Measurements from ENCODE around the gene GRID2. TPM values are rescaled to one million over a fixed set of nuclear protein-coding genes. Genes with fewer than 3 reads are reported as not detected.

The GRID2 gene
- total and polyA plus RNA-seq, 2 of the 4 experiments (the other 2 are of a cell fraction): under 0.01 TPM; not detected in 1

DNA sequence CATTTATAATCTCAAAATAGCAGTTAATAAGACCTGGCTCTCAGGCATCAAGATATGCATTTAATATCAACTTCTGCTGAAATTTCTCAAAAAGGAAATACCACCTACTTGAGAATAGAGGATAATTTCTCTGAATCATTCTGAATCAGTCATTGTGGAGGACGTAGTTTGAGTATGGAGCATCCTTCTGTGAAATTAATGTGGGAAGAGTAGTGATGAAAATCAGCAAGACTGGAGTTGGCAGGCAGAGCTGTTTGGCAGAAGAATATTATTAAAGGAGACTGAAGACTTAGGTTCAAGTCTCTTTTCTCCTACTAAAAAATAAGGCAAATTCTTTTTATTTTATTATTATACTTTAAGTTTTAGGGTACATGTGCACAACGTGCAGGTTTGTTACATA, 1199.2 kb downstream of the GRID2 start:
- no peaks in the 10 kb centered on the region for H3K9me3 ChIP-seq (ENCODE audit: control insufficient read depth, insufficient read depth, low read length)
- no peaks in the 10 kb centered on the region for H3K36me3 ChIP-seq (ENCODE audit: control insufficient read depth, insufficient read depth, low read length)
- no peak overlapping the region for H4K8ac ChIP-seq (ENCODE audit: low read depth in 2 of 2, low read length in 2 of 2)
- TF ChIP-seq BHLHE40 (IDR thresholded peaks at IDR 0.05; ENCODE audit: low read depth, low read length) (no peak), NFE2L2 (IDR thresholded peaks at IDR 0.05; ENCODE audit: low read depth, low read length) (no peak), MAFK (IDR thresholded peaks at IDR 0.05; ENCODE audit: low read depth, low read length) (no peak), MXI1 (IDR thresholded peaks at IDR 0.05; ENCODE audit: borderline replicate concordance, low read depth, low read length) (no peak), CEBPB (IDR thresholded peaks at IDR 0.05; ENCODE audit: low read depth, low read length) (no peak), CHD1 (IDR thresholded peaks at IDR 0.05; ENCODE audit: low read depth, low read length) (no peak), SMC3 (IDR thresholded peaks at IDR 0.05; ENCODE audit: low read depth, low read length) (no peak), RAD21 (IDR thresholded peaks at IDR 0.05; ENCODE audit: low read length) (no peak), ELK1 (IDR thresholded peaks at IDR 0.05; ENCODE audit: borderline replicate concordance, low read depth, low read length) (no peak), USF2 (IDR thresholded peaks at IDR 0.05; ENCODE audit: low read depth, low read length) (no peak)
- TF ChIP-seq, protein P1, sequence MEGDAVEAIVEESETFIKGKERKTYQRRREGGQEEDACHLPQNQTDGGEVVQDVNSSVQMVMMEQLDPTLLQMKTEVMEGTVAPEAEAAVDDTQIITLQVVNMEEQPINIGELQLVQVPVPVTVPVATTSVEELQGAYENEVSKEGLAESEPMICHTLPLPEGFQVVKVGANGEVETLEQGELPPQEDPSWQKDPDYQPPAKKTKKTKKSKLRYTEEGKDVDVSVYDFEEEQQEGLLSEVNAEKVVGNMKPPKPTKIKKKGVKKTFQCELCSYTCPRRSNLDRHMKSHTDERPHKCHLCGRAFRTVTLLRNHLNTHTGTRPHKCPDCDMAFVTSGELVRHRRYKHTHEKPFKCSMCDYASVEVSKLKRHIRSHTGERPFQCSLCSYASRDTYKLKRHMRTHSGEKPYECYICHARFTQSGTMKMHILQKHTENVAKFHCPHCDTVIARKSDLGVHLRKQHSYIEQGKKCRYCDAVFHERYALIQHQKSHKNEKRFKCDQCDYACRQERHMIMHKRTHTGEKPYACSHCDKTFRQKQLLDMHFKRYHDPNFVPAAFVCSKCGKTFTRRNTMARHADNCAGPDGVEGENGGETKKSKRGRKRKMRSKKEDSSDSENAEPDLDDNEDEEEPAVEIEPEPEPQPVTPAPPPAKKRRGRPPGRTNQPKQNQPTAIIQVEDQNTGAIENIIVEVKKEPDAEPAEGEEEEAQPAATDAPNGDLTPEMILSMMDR (conservative IDR thresholded peaks at IDR 0.05; ENCODE audit: low read depth, low read length): no peak
- no peaks in the 10 kb centered on the region for H3K4me1 ChIP-seq (ENCODE audit: control insufficient read depth, insufficient read depth, low read length)
- no peak overlapping the region for H3K9ac ChIP-seq (ENCODE audit: low read depth, low read length)
- H3K14ac ChIP-seq (replicated peaks; ENCODE audit: low read depth, low read length): no peak overlapping the region
- H3K56ac ChIP-seq (ENCODE audit: extremely low read depth, insufficient read depth, low read length): no peak overlapping the region
- H3K9me1 ChIP-seq (ENCODE audit: insufficient read depth, low read length): no peaks in the 10 kb centered on the region
- no peaks in the 10 kb centered on the region for H3K27me3 ChIP-seq (ENCODE audit: control insufficient read depth, insufficient read depth, low read length)
- no peak overlapping the region for H2BK15ac ChIP-seq (ENCODE audit: low read depth, low read length)
- H2BK120ac ChIP-seq (ENCODE audit: low read depth, low read length): no peak overlapping the region
- H3K27ac ChIP-seq (ENCODE audit: insufficient read depth, low read length): no peak overlapping the region
- no peaks in the 10 kb centered on the region for H4K20me1 ChIP-seq (ENCODE audit: insufficient read depth, low read length)
- no peak overlapping the region for H2AFZ ChIP-seq (replicated peaks; ENCODE audit: low read length, poor library complexity)
- H4K5ac ChIP-seq (ENCODE audit: low read depth, low read length): no peak overlapping the region
- H3K4me2 ChIP-seq (ENCODE audit: low read depth, low read length): no peak overlapping the region
- DNase-seq: peak; percentile 18
- no peak overlapping the region for H2AK5ac ChIP-seq (ENCODE audit: low read depth, low read length)
- no peak overlapping the region for H3K4me3 ChIP-seq (ENCODE audit: insufficient read depth, low read depth, low read length)
- intact Hi-C loops (cut with micrococcal nuclease): loop anchor here (5.0 kb wide), 1 partner anchor 141 kb away; no protein-coding TSS in a partner anchor
- ChIA-PET POLR2A (ENCODE audit: unreplicated experiment) (no interaction called here), CTCF (interaction anchor here (0.6 kb wide), 1 partner anchor 44 kb away, joined by 6 read pairs; no protein-coding TSS in a partner anchor)
- ATAC-seq (ENCODE audit: low read depth): no peak
- H2BK20ac ChIP-seq (ENCODE audit: low read depth, low read length): no peak overlapping the region
- BruUV-seq (replicated peaks): no TSS peak
- H2AK9ac ChIP-seq (replicated peaks; ENCODE audit: low read depth, low read length, poor library complexity): no peak overlapping the region
- dilution Hi-C loops (cut with HindIII; ENCODE audit: low sequenced_read_pairs, unreplicated experiment): no loop called here
- H3K79me1 ChIP-seq (ENCODE audit: low read depth in 1 of 2, low read length in 2 of 2): no peaks in the 10 kb centered on the region
- 40% methylated on average over 1 of the region's 2 CpGs; no CpG with 5 or more reads in 1 of the 2 experiments for WGBS, 2 experiments (ENCODE audit: extremely low coverage in 2 of 2, insufficient read length in 1 of 2)
- in situ Hi-C loops (cut with MboI; ENCODE audit: low sequenced_read_pairs): no loop called here
- H3K23ac ChIP-seq (ENCODE audit: low read depth, low read length): no peak overlapping the region
- H3K4ac ChIP-seq (ENCODE audit: low read depth, low read length): no peak overlapping the region
- H4K91ac ChIP-seq (ENCODE audit: insufficient read depth, low read depth, low read length): no peak overlapping the region
- no peak overlapping the region for H3K18ac ChIP-seq (ENCODE audit: low read depth, low read length)
- no peak overlapping the region for H2BK5ac ChIP-seq (ENCODE audit: low read depth, low read length, poor library complexity, severe bottlenecking)
